NCI-H446 treated with DMSO at 0.1 percent for 48 hours (cell line): ENCODE measurements around the gene JDP2.
A peak's percentile ranks its signal among the peaks of the same experiment; 100 is the strongest.

Experiments used
- DNase-seq: peaks from one replicate; lab custom pipeline; 2025; lab: John Stamatoyannopoulos, UW

JDP2 gene

DNA sequence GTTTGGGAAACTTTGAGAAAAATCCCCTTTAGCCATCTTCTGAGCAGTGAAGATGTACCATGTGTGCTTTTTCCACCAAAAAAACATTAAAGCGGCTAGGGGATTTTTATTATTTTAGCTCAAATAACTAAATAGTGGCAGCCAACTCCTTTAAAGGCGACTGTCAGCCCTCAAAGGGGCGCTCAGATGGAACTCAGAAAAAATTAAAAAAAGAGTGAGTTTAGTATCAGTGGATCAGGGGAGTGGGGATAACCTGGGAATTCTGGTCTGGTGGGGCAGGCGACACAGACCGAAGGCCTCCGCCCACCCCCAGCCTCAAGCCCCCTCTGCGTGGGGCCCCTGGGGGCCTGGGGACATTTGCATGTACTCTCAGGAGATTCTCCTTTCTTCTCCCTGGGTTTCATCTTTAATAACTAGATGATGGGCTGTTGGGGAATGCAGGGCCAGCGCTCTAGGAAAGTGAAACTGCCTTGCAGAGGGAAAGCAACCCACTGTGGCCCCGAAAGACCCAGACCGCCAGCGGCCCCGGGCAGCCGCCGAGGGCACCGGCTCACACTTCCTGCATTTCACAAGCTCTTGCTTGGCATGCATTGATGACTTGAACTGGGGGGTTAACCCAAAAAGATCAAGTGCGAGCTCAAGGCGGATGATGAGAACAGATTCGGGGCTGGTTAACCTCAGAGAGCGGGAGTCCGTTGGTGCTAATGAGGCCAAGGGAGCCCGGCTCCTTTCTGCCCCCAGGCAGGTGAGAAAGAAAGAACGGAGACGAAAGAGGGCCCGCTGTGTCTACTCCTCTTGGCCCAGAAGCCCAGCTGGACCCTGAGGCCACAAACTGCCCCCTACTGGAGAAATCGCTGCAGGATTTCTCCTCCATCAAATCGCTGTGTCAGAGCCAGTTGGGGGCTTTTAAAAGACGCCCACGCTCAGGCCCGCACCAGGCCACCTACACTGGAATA, 87.1 kb downstream of the JDP2 start:
- DNase-seq: no peak

DNA sequence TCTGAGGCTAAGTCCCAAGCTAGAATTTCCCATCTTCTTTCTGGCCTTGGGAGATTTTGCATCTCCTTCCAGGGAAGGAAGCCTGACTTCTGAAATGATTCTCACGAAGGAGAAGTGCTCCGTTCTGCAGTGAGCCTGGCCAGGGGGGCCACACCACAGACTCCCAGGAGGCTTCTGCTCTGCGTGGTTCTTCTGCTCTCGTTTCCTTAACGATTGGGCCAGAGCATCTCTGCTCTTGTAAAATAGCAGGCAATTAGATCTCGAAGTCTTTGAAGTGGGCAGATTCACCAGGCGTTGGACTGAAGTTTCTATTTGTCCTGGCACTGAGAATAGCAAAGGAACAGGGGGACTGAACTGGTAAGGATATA, 87.8 kb downstream of the JDP2 start:
- DNase-seq: peak; percentile 4

DNA sequence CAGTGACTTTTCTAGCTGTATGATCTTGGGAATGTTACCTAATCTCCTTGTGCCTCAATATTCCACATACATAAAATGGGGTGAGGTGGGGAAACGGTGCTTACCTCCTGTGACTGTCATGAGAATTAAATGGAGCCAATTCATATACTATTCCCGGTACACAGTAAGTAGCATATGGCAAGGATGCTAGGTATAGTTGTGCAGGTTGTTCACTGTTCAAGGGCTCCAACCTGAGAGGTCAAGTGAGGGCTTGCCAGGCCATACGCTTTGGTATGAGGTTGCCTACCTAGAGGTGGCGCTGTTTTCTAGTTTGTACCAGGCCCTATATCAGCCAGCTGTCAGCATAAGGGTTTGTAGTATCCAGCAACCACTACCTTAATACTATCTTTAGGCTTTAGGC, 90.8 kb downstream of the JDP2 start:
- DNase-seq: no peak

DNA sequence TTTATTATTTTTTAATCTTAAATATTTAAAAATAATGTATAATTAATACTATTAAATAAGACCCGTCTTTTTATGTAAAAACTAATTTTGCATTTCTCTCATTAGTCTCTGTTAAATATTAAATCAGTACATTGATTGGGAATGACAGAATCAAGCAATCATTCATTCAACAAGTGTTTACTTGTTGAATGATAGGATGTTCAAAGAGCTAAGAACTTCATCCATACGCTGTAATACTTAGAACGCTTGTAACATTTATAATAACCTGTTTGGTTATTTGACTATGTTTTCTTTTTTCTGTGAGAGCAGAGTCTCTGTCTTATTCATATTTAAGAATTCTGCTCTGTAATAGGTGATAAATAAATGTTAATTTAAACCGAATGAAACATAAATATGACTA, 91.6 kb downstream of the JDP2 start:
- DNase-seq: no peak

DNA sequence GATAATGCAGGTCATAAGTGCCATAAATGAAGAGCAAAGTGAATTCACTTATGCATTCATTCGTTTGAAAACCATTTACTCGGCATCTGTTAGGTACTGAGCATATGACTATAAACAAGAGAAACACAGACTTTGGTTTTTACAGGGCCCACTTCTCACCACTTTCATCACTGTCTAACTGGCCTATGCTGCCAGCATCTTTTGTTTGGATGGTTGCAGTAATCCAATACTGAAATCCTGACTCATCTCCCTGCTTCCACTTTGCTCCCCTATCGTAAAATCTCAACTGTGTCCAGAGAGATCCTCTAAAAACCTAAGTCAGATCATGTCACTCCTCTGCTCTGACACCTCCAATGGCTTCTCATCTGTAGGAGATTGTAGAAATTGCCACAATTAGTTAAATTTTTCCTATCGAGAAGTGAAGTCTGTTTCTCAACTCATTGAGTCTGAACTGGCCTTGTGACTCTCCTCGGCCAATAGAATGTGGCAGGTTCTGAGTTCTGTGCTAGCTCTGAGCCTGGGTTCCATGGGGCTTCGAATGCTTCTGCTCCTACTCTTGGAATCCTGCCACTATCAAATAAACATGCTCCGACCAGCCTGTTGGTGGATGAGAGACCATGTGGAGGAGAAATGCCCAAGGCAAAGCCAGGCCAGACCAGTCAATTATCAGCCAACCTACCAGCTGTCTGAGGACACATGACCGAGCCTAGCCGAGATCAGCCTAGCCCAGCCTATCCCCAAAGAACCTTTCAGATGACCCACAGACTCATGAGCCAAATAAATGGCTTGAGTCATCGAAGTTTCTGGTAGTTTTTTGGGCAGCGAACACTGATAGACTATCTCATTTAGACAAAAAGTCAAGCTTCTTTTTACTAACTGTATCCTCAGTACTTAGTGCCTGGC, 92.3 kb downstream of the JDP2 start:
- DNase-seq: no peak

DNA sequence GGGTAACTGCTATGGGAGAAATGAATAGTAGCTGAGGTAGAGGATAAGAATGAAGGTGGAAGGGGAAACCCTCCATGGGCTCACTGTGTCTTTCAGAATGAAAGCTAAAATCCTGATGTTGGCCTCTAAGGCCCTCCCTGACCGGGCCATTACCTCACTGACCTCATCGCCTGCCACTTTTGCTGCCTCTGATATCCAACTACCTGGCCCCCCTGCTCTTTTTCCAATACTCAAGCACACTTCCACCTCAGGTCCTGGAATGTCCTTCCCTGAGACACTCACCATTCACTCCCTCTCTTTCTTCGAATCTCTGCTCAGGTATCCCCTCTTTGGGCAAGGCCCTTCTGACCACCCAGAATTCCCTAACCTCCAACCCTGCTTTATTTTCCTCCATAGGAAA, 93.0 kb downstream of the JDP2 start:
- DNase-seq: no peak

DNA sequence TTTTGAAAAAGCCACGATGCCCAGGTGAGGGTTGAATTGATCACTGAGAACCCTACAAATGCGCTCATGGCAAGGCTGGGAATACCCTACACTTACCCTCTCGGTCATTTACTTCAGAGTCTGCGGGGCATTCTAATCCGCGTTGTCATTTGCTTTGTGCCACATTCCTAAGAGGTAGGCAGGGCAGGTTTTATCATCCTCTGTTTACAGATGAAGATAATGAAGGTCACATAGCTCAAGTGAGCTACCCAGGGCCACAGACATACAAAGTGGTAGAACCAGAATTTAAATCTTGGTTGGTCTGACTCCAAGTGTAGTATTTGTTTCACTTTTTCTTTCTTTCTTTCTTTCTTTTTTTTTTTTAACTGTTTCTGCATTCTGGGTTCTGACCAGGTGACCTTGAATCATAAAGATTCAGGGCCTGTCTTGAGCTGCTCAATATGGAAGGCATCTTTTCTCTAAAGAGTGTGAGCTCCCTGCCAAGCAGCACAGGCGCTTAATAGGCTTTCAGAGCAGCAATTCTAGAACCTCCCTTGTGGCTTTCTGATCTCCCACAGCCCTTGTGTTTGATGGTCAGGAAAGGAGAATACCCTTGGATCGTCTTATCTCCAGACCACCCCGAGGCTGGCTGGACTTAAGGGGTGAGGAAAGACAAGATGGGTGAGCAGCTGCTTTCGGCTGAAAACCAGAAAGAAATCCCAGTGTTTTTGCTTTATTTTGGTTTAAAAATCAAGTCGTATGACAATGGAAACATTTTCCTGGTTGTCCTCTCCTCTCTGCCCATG, 93.8 kb downstream of the JDP2 start:
- DNase-seq: no peak

DNA sequence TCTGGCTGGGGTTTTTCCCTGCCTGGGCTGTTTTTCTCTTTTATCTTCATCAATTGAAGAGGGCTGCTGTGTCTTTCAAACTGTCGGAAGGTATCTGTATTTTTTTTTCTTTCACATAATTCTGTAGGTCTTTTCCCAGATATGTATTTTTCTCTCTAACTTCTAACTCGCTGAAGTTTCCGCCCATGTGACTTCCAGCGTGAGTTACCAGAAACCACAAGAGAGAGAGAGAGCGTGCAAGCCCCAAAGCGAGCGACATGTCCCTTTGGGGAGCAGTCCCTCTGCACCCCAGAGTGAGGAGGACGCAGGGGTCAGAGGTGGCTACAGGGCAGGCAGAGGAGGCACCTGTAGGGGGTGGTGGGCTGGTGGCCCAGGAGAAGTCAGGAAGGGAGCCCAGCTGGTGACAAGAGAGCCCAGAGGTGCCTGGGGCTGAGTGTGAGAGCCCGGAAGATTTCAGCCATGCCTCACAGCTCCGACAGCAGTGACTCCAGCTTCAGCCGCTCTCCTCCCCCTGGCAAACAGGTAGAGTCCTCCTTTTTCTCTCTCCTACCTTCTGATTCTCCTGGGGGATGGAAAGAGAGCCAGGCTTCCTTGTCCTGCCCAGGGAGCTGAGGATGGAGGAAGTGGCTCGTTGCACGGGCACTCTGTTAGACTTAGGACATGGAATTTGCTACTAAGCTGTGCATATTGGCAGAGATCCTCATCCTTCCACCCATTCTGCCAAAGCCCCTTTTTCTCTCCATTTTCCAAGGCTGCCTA, 94.6 kb downstream of the JDP2 start, which contains the start of gene BATF:
TSS of gene BATF (plus strand) at position 246 of the 759 bp plus-strand sequence. CDS start at position 460, 214 bp downstream.
- DNase-seq: no peak

DNA sequence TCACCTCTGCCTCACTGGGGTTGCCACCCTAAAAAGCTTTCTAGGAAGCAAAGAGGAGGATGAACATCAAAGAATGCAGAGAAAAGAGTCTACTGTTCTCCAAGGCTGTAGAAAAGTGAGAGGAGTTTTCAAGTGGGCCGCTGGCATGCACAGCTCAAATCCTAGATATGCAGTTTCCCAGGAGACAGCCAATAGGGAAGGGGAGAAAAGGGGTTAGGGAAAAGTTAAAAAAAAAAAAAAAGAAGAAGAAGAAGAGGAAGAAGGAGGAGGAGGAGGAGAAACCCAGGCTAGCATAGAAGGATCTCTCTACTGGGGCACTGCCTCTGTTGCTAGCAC, 95.1 kb downstream of the JDP2 start:
- no peak for DNase-seq
